GDM1 (cell line): ENCODE results near the gene APOL4.
"Not testable (repeated sequence)": the region's sequence is repeated elsewhere in the genome, so short reads cannot be mapped to it uniquely, and the experiment has no call there.

ENCODE experiments used
- DNase-seq: peaks from one replicate; lab custom pipeline; 2025; lab: John Stamatoyannopoulos, UW

The APOL4 gene

GRCh38 chr22:36206255-36206654, 4.6 kb upstream of the APOL4 start:
- no peak for DNase-seq

GRCh38 chr22:36205573-36205972, 4.0 kb upstream of the APOL4 start:
- not testable (repeated sequence) for DNase-seq

GRCh38 chr22:36204632-36205015, 3.0 kb upstream of the APOL4 start:
- DNase-seq: no peak

- DNase-seq: no peak
Measured at GRCh38 chr22:36204001-36204631, 2.5 kb upstream of the APOL4 start.

- DNase-seq: not testable (repeated sequence)
Measured at GRCh38 chr22:36203441-36203840, 1.8 kb upstream of the APOL4 start.

- not testable (repeated sequence) for DNase-seq
Measured at GRCh38 chr22:36202906-36203305, 1.3 kb upstream of the APOL4 start.

GRCh38 chr22:36201025-36201424, 584 bp downstream of the APOL4 start:
- DNase-seq: not testable (repeated sequence)

GRCh38 chr22:36199001-36199551, 2.5 kb downstream of the APOL4 start:
- no peak for DNase-seq

- DNase-seq: no peak
Measured at GRCh38 chr22:36198536-36198935, 3.1 kb downstream of the APOL4 start.

- DNase-seq: no peak
Measured at GRCh38 chr22:36197514-36198146, 4.0 kb downstream of the APOL4 start.

GRCh38 chr22:36197065-36197440, 4.6 kb downstream of the APOL4 start:
- DNase-seq: peak; percentile 22

- DNase-seq: no peak
Measured at GRCh38 chr22:36196254-36197064, 5.2 kb downstream of the APOL4 start.

GRCh38 chr22:36194971-36195370, 6.6 kb downstream of the APOL4 start:
- peak; percentile 60 for DNase-seq

- DNase-seq: no peak
Measured at GRCh38 chr22:36194385-36194784, 7.2 kb downstream of the APOL4 start.

GRCh38 chr22:36193577-36193976, 8.0 kb downstream of the APOL4 start:
- no peak for DNase-seq

GRCh38 chr22:36193171-36193570, 8.4 kb downstream of the APOL4 start:
- DNase-seq: no peak

GRCh38 chr22:36192542-36192941, 9.1 kb downstream of the APOL4 start:
- no peak for DNase-seq

- DNase-seq: no peak
Measured at GRCh38 chr22:36191106-36191836, 10.3 kb downstream of the APOL4 start.

GRCh38 chr22:36187862-36188261, 13.7 kb downstream of the APOL4 start:
- not testable (repeated sequence) for DNase-seq

- DNase-seq: no peak
Measured at GRCh38 chr22:36185828-36186624, 15.6 kb downstream of the APOL4 start.

GRCh38 chr22:36184433-36185025, 17.1 kb downstream of the APOL4 start:
- DNase-seq: no peak
